Measurements from ENCODE around the gene CACNA1H. TPM values are rescaled to one million over a fixed set of nuclear protein-coding genes. Genes with fewer than 3 reads are reported as not detected.
"Not testable (repeated sequence)": the region's sequence is repeated elsewhere in the genome, so short reads cannot be mapped to it uniquely, and the experiment has no call there.

The CACNA1H gene
- total RNA-seq, 1 experiment from 2014 or later = not detected

GRCh38 chr16:1192384-1193073, 39.6 kb downstream of the CACNA1H start:
- DNase-seq (ENCODE audit: low read depth) = no peak

- DNase-seq (ENCODE audit: low read depth) = no peak
Measured at GRCh38 chr16:1193143-1193824, 40.4 kb downstream of the CACNA1H start.

GRCh38 chr16:1193825-1194581, 41.1 kb downstream of the CACNA1H start:
- no peak for DNase-seq (ENCODE audit: low read depth)

- DNase-seq (ENCODE audit: low read depth) = no peak
Measured at GRCh38 chr16:1194665-1195392, 41.9 kb downstream of the CACNA1H start.

- no peak for DNase-seq (ENCODE audit: low read depth)
Measured at GRCh38 chr16:1195393-1195666, 42.4 kb downstream of the CACNA1H start.

GRCh38 chr16:1196494-1196893, 43.6 kb downstream of the CACNA1H start:
- DNase-seq (ENCODE audit: low read depth) = no peak

GRCh38 chr16:1197237-1197866, 44.4 kb downstream of the CACNA1H start:
- DNase-seq (ENCODE audit: low read depth) = no peak

GRCh38 chr16:1198194-1198593, 45.3 kb downstream of the CACNA1H start:
- DNase-seq (ENCODE audit: low read depth) = no peak

GRCh38 chr16:1198671-1199346, 45.9 kb downstream of the CACNA1H start:
- DNase-seq (ENCODE audit: low read depth) = not testable (repeated sequence)

GRCh38 chr16:1199347-1200013, 46.6 kb downstream of the CACNA1H start:
- DNase-seq (ENCODE audit: low read depth) = no peak

GRCh38 chr16:1200014-1200627, 47.2 kb downstream of the CACNA1H start:
- no peak for DNase-seq (ENCODE audit: low read depth)

- DNase-seq (ENCODE audit: low read depth) = no peak
Measured at GRCh38 chr16:1201444-1201843, 48.5 kb downstream of the CACNA1H start.

- no peak for DNase-seq (ENCODE audit: low read depth)
Measured at GRCh38 chr16:1202274-1202673, 49.4 kb downstream of the CACNA1H start.

GRCh38 chr16:1204933-1205332, 52.0 kb downstream of the CACNA1H start:
- no peak for DNase-seq (ENCODE audit: low read depth)

GRCh38 chr16:1206326-1206725, 53.4 kb downstream of the CACNA1H start:
- no peak for DNase-seq (ENCODE audit: low read depth)

GRCh38 chr16:1206786-1207185, 53.9 kb downstream of the CACNA1H start:
- no peak for DNase-seq (ENCODE audit: low read depth)

GRCh38 chr16:1208239-1208830, 55.4 kb downstream of the CACNA1H start:
- no peak for DNase-seq (ENCODE audit: low read depth)

GRCh38 chr16:1209081-1209480, 56.2 kb downstream of the CACNA1H start:
- DNase-seq (ENCODE audit: low read depth) = no peak

- DNase-seq (ENCODE audit: low read depth) = no peak
Measured at GRCh38 chr16:1210461-1210860, 57.6 kb downstream of the CACNA1H start.
